ENCODE results near the gene FN1. TPM values are rescaled to one million over a fixed set of nuclear protein-coding genes. Genes with fewer than 3 reads are reported as not detected.

Gene FN1
- total RNA-seq, 4 donors from 2014 or later: 169 to 686 (median 215) TPM

DNA sequence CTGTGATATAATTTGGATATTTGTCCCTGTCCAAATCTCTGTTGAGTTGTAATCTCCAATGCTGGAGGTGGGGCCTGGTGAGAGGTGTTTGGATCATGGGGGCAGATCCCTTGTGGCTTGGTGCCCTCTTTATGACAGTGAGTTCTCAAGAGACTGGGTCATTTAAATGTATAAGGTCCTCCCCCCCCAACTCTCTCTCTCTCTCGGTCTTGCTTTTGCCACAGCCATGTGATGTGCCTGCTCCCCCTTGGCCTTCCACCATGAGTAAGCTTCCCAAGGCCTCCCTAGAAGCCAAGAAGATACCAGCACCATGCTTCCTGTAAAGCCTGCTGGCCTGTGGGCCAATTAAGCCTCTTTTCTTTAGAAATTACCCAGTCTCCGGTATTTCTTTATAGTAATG, 58.6 kb downstream of the FN1 start:
- peaks cover 0 to 26% (median 3%) of the 10 kb centered on the region in 4 donors for H3K36me3 ChIP-seq
- H3K4me1 ChIP-seq: no peaks in the 10 kb centered on the region
- no peak for DNase-seq
- in situ Hi-C loops (cut with MboI; ENCODE audit: low pct_ligation_motif_present in 1 of 4, low pct_unique_long_range_greater_than_20kb in 1 of 4, low sequenced_read_pairs in 3 of 4) (no loop called here), intact Hi-C loops (cut with DNase I; ENCODE audit: low total_unique reads) (no loop called here)
- H3K4me3 ChIP-seq: no peak overlapping the region
- no peaks in the 10 kb centered on the region for H3K27me3 ChIP-seq
- 93% methylated on average over 2 of the region's 2 CpGs for WGBS, 2 donors (ENCODE audit: low coverage in 1 of 2)
- H3K9me3 ChIP-seq: no peaks in the 10 kb centered on the region
- TF ChIP-seq POLR2AphosphoS5 (IDR thresholded peaks at IDR 0.05) (no peak), EP300 (IDR thresholded peaks at IDR 0.05; ENCODE audit: low read depth) (no peak), POLR2A (IDR thresholded peaks at IDR 0.05) (no peak)
- TF ChIP-seq, protein P1, sequence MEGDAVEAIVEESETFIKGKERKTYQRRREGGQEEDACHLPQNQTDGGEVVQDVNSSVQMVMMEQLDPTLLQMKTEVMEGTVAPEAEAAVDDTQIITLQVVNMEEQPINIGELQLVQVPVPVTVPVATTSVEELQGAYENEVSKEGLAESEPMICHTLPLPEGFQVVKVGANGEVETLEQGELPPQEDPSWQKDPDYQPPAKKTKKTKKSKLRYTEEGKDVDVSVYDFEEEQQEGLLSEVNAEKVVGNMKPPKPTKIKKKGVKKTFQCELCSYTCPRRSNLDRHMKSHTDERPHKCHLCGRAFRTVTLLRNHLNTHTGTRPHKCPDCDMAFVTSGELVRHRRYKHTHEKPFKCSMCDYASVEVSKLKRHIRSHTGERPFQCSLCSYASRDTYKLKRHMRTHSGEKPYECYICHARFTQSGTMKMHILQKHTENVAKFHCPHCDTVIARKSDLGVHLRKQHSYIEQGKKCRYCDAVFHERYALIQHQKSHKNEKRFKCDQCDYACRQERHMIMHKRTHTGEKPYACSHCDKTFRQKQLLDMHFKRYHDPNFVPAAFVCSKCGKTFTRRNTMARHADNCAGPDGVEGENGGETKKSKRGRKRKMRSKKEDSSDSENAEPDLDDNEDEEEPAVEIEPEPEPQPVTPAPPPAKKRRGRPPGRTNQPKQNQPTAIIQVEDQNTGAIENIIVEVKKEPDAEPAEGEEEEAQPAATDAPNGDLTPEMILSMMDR (IDR thresholded peaks at IDR 0.05): no peak
- H3K27ac ChIP-seq: no peak overlapping the region

DNA sequence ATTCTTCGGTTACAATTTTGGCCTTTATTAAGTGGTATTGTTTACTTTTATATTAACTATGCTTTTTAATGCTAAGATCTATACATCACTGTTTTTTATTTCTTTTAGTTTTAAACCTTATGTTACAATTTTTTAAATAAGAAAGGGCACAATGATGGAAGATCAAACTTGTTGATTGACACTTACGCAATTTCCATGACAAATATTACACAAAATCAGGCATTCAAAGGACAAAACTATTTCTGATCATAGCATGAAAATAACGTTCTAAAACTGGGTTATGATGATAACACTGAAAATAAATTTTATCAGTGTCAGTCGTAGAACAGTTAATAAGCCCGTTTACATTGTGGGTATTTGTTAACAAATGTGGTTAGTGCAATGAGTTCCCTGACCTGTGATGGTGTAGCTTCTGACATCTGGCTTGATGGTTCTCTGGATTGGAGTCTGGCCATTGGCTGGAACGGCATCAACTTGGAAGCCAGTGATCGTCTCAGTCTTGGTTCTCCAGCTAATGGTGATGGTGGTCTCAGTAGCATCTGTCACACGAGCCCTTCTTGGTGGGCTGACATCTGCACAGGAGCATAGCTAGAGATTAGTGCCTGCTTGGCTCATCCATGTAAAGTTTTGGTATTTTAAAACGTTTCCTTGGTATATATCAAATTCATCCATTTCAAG, 59.6 kb downstream of the FN1 start:
- no peak for DNase-seq
- peaks cover 0 to 25% (median 3%) of the 10 kb centered on the region in 4 donors for H3K36me3 ChIP-seq
- H3K9me3 ChIP-seq: no peaks in the 10 kb centered on the region
- in situ Hi-C loops (cut with MboI; ENCODE audit: low pct_ligation_motif_present in 1 of 4, low pct_unique_long_range_greater_than_20kb in 1 of 4, low sequenced_read_pairs in 3 of 4): no loop called here
- no peak overlapping the region for H3K4me3 ChIP-seq
- intact Hi-C loops (cut with DNase I; ENCODE audit: low total_unique reads): no loop called here
- WGBS, 2 donors (ENCODE audit: low coverage in 1 of 2): 82 to 84% methylated on average over 4 to 9 of the region's 9 CpGs
- no peak overlapping the region for H3K27ac ChIP-seq
- no peak for TF ChIP-seq EP300 (IDR thresholded peaks at IDR 0.05; ENCODE audit: low read depth)
- TF ChIP-seq, protein P1 (IDR thresholded peaks at IDR 0.05): no peak
- H3K27me3 ChIP-seq: no peaks in the 10 kb centered on the region
- H3K4me1 ChIP-seq: no peaks in the 10 kb centered on the region

DNA sequence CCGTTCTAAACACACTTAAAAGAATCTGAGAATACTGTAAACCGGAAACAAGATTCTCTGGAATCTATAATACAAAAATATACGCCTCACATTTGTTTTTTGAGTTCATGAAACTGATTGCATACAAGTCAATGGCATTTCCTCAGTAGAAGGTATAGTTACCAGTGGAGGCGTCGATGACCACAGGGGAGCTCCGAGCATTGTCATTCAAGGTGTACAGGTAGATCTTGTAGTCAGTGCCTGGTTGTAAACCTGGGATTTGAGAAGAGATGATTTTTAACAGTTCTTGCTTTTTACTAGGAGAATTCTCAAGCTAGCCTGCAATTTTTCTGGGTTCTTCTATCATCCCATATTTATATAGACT, 60.4 kb downstream of the FN1 start:
- DNase-seq: no peak
- Histone ChIP-seq H3K36me3 (peaks cover 0 to 25% (median under 1%) of the 10 kb centered on the region in 4 donors), H3K4me1 (no peaks in the 10 kb centered on the region), H3K9me3 (no peaks in the 10 kb centered on the region), H3K27ac (no peak overlapping the region), H3K4me3 (no peak overlapping the region), H3K27me3 (no peaks in the 10 kb centered on the region)
- TF ChIP-seq POLR2AphosphoS5 (IDR thresholded peaks at IDR 0.05) (no peak), EP300 (IDR thresholded peaks at IDR 0.05; ENCODE audit: low read depth) (no peak)
- TF ChIP-seq, protein P1 (IDR thresholded peaks at IDR 0.05): no peak
- in situ Hi-C loops (cut with MboI; ENCODE audit: low pct_ligation_motif_present in 1 of 4, low pct_unique_long_range_greater_than_20kb in 1 of 4, low sequenced_read_pairs in 3 of 4) (no loop called here), intact Hi-C loops (cut with DNase I; ENCODE audit: low total_unique reads) (no loop called here)
- WGBS, 2 donors (ENCODE audit: low coverage in 1 of 2): 90 to 98% methylated on average over 4 to 6 of the region's 6 CpGs

DNA sequence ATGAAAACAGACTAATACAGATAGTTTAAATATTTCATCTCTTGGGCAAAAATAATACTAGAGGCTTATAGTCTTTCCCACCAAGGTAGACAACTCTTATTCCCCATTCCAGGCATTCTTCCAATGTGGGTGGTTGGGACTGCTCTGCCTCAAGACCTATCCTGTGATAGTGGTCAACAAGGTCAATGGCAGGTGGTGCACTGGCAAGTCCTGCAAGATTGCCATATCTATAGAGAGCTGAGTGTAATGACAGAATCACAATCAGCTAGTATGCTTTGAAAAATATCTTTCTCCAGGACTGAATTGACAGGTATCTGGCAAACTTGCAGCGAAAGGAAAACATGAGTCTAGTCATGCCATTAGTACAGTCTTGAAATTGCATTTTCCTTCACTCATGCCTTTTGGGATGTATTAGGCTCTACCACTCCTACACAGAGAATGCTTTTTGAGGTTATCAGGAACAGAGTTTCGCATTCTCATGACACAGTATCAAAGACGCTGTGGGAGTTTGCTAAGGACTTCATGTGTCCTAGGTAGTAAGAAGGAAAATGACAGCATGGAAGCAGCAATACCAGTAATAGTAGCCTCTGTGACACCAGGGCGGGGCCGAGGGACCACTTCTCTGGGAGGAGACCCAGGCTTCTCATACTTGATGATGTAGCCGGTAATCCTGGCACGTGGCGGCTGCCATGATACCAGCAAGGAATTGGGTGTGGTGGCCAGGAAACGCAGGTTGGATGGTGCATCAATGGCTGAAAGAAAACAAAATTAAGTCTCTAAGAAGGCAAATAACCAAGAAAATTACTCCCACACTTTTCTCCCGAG, 61.0 kb downstream of the FN1 start:
- WGBS, 2 donors (ENCODE audit: low coverage in 1 of 2): 94 to 95% methylated on average over 10 of the region's 10 CpGs
- Histone ChIP-seq H3K27ac (no peak overlapping the region), H3K27me3 (no peaks in the 10 kb centered on the region), H3K36me3 (peaks cover 0 to 25% (median 2%) of the 10 kb centered on the region in 4 donors), H3K4me3 (no peak overlapping the region), H3K4me1 (no peaks in the 10 kb centered on the region), H3K9me3 (no peaks in the 10 kb centered on the region)
- intact Hi-C loops (cut with DNase I; ENCODE audit: low total_unique reads): no loop called here
- in situ Hi-C loops (cut with MboI; ENCODE audit: low pct_ligation_motif_present in 1 of 4, low pct_unique_long_range_greater_than_20kb in 1 of 4, low sequenced_read_pairs in 3 of 4): no loop called here
- no peak for DNase-seq
- TF ChIP-seq, protein P1 (IDR thresholded peaks at IDR 0.05): no peak
- no peak for TF ChIP-seq EP300 (IDR thresholded peaks at IDR 0.05; ENCODE audit: low read depth)
- no peak for TF ChIP-seq POLR2A (IDR thresholded peaks at IDR 0.05)
- no peak for TF ChIP-seq POLR2AphosphoS5 (IDR thresholded peaks at IDR 0.05)

All from transverse colon (tissue), 4 donors.